Cardiac septum (tissue), 1 donor: ENCODE results near the gene CENPI. TPM values are rescaled to one million over a fixed set of nuclear protein-coding genes. Genes with fewer than 3 reads are reported as not detected.
A peak's percentile ranks its signal among the peaks of the same experiment; 100 is the strongest.
"Not testable (repeated sequence)": the region's sequence is repeated elsewhere in the genome, so short reads cannot be mapped to it uniquely, and the experiment has no call there.

Source experiments
- DNase-seq: peaks from one replicate; pipeline ENCODE4 v3.0.0-alpha.2; 2020; ENCODE audit warnings: low spot score
- intact Hi-C: fragments of 100-400 bp; cut with DNase I; formaldehyde crosslinking; loops from one replicate; pipeline ENCODE4 v1.14.0; 2022
- long read RNA-seq: library from polyadenylated mRNA; unstranded; transcript quantifications from one replicate; pipeline ENCODE4 v2.0.0, GENCODE V29; 2021
- total RNA-seq: library from RNA; stranded (reverse); fragmentation: NEBNext Ultra II Directional; extraction: Animal tissue kit (Norgen Biotek cat#: 25700); gene quantifications from one replicate; pipeline ENCODE4 v1.2.1, GENCODE V29; 2021
- donor health status: DM: no; HTN: no; CAD: no.

CENPI gene
- 0.46 TPM for total RNA-seq
- long read RNA-seq: 0 reads

- intact Hi-C loops: no loop called here
- peak; percentile 97 for DNase-seq
These were observed at the start of gene CENPI for GRCh38 chrX:101097546-101098453. TSS of gene CENPI (plus strand) at chrX:101098204. CDS start at chrX:101101071, 2,867 bp downstream.

GRCh38 chrX:101051153-101051548 is 46.9 kb upstream of the CENPI start:
- intact Hi-C loops: no loop called here

GRCh38 chrX:101051549-101052302 is 46.3 kb upstream of the CENPI start, which contains the start of gene TRMT2B:
TSS of gene TRMT2B (minus strand) at chrX:101052111. CDS start at chrX:101042289, 9,822 bp downstream.
- intact Hi-C loops: no loop called here
- peak; percentile 88 for DNase-seq

More at GRCh38 chrX:101051153-101051548, 46.9 kb upstream of the CENPI start:
- no peak for DNase-seq

- not testable (repeated sequence) for DNase-seq
These were observed 41.5 kb upstream of the CENPI start for GRCh38 chrX:101056551-101056950.

GRCh38 chrX:101057093-101057714 is 40.8 kb upstream of the CENPI start:
- intact Hi-C loops: no loop called here

More at GRCh38 chrX:101056551-101056950, 41.5 kb upstream of the CENPI start:
- intact Hi-C loops: not testable (repeated sequence)

GRCh38 chrX:101062176-101062575 is 35.8 kb upstream of the CENPI start:
- intact Hi-C loops: no loop called here
- DNase-seq: no peak

More at GRCh38 chrX:101057093-101057714, 40.8 kb upstream of the CENPI start:
- DNase-seq: no peak

- no peak for DNase-seq
- intact Hi-C loops: no loop called here
These were observed 26.4 kb upstream of the CENPI start for GRCh38 chrX:101071582-101071981.

- no peak for DNase-seq
- intact Hi-C loops: no loop called here
These were observed 19.0 kb upstream of the CENPI start, which contains the start of gene TMEM35A for GRCh38 chrX:101078716-101079598. TSS of gene TMEM35A (plus strand) at chrX:101078879. CDS start at chrX:101079003, 124 bp downstream.

GRCh38 chrX:101079736-101080270 is 18.2 kb upstream of the CENPI start:
- DNase-seq: no peak
- intact Hi-C loops: no loop called here

- intact Hi-C loops: no loop called here
These were observed 17.5 kb upstream of the CENPI start for GRCh38 chrX:101080326-101081124.

GRCh38 chrX:101081231-101081630 is 16.8 kb upstream of the CENPI start:
- no peak for DNase-seq
- intact Hi-C loops: no loop called here

More at GRCh38 chrX:101080326-101081124, 17.5 kb upstream of the CENPI start:
- DNase-seq: no peak

- no peak for DNase-seq
- intact Hi-C loops: no loop called here
These were observed 6.2 kb upstream of the CENPI start for GRCh38 chrX:101091817-101092216.

GRCh38 chrX:101108284-101108683 is 10.3 kb downstream of the CENPI start:
- no peak for DNase-seq
- intact Hi-C loops: no loop called here

GRCh38 chrX:101117701-101118100 is 19.7 kb downstream of the CENPI start:
- DNase-seq: no peak
- intact Hi-C loops: no loop called here

- DNase-seq: no peak
- intact Hi-C loops: no loop called here
These were observed 38.2 kb downstream of the CENPI start for GRCh38 chrX:101136235-101136634.
